DOHH2 (cell line): ENCODE results near the gene SLC39A5.

Experiments
- H3F3A ChIP-seq: fragments of 200-600 bp; sonication (generic), shearing (Covaris generic); 2 replicates; pipeline ENCODE4 v1.6.0; 2016; ENCODE audit warnings: antibody characterized with exemption, mild to moderate bottlenecking; ENCODE audit not compliant: control insufficient read depth, insufficient read depth
- H3K27ac ChIP-seq: fragments of 200-600 bp; sonication (generic); 2 replicates; pipeline ENCODE4 v1.5.1; 2014; ENCODE audit warnings: low read depth, mild to moderate bottlenecking, low read length, moderate library complexity
- H3K27me3 ChIP-seq: fragments of 200-600 bp; sonication (generic); 2 replicates; pipeline ENCODE4 v1.6.1; 2014; ENCODE audit warnings: mild to moderate bottlenecking, low read length, mixed read lengths; ENCODE audit not compliant: control insufficient read depth
- H3K36me3 ChIP-seq: fragments of 200-600 bp; sonication (generic); 2 replicates; pipeline ENCODE4 v1.6.1; 2014; ENCODE audit warnings: mild to moderate bottlenecking, low read length, moderate library complexity, mixed read lengths; ENCODE audit not compliant: control insufficient read depth
- H3K4me1 ChIP-seq: fragments of 200-600 bp; sonication (generic); 2 replicates; pipeline ENCODE4 v1.6.1; 2014; ENCODE audit warnings: mild to moderate bottlenecking, low read length, mixed read lengths; ENCODE audit not compliant: control insufficient read depth
- H3K4me2 ChIP-seq: fragments of 200-600 bp; sonication (generic); 2 replicates; pipeline ENCODE4 v1.6.0; 2014; ENCODE audit warnings: mild to moderate bottlenecking, low read length, moderate library complexity
- H3K4me3 ChIP-seq: fragments of 200-600 bp; sonication (generic); 2 replicates; pipeline ENCODE4 v1.5.1; 2014; ENCODE audit warnings: mild to moderate bottlenecking, low read length, mixed read lengths
- H3K79me2 ChIP-seq: fragments of 200-600 bp; sonication (generic); 2 replicates; pipeline ENCODE4 v1.6.1; 2014; ENCODE audit warnings: mild to moderate bottlenecking, low read length, mixed read lengths; ENCODE audit not compliant: control insufficient read depth
- H3K9me2 ChIP-seq: fragments of 200-600 bp; sonication (generic); replicated peaks from 2 replicates; pipeline ENCODE4 v1.6.1; 2014; ENCODE audit warnings: mild to moderate bottlenecking, low read length, mixed read lengths; ENCODE audit not compliant: control insufficient read depth
- H3K9me3 ChIP-seq: fragments of 200-600 bp; sonication (generic); 2 replicates; pipeline ENCODE4 v1.6.1; 2014; ENCODE audit warnings: antibody characterized with exemption, low read length, mixed read lengths; ENCODE audit not compliant: control insufficient read depth, insufficient read depth
- H4K20me1 ChIP-seq: fragments of 200-600 bp; sonication (generic); 2 replicates; pipeline ENCODE4 v1.6.0; 2014; ENCODE audit warnings: low read depth, mild to moderate bottlenecking, antibody characterized with exemption, low read length, moderate library complexity; ENCODE audit not compliant: control insufficient read depth, insufficient read depth
- EZH2phosphoT487 ChIP-seq: fragments of 200-600 bp; sonication (generic); IDR thresholded peaks from 2 replicates; pipeline ENCODE4 v1.6.1; 2017; ENCODE audit warnings: borderline replicate concordance, mild to moderate bottlenecking, antibody characterized with exemption, low read length, moderate library complexity, mixed read lengths
- TF ChIP-seq, protein P1 (sequence below): fragments of 200-600 bp; sonication (generic); IDR thresholded peaks from one replicate; pipeline ENCODE4 v1.5.1; 2014; ENCODE audit warnings: antibody characterized with exemption, mild to moderate bottlenecking, low read depth, low read length; ENCODE audit not compliant: poor library complexity, severe bottlenecking

SLC39A5 gene

DNA sequence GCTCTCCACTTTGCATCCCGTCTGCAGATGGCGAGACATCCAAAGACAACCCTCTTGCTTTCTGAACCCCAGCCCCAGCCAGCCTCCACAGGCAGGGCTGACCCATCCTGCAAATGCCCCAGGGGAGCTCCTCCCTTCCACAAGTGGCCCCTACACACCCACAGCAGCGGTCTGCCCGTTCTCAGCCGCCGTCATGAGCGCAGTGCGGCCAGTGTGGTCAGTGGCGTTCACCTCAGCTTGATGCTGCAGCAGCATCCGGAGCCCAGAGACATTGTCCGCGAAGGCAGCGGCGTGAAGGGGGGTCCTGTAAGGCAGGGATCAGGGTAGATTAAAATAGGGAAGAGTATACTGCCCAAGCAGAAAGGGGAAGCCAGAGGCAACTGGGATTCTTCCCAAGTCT is 14.6 kb downstream of the SLC39A5 start:
- no peaks in the 10 kb centered on the region for H3K79me2 ChIP-seq

DNA sequence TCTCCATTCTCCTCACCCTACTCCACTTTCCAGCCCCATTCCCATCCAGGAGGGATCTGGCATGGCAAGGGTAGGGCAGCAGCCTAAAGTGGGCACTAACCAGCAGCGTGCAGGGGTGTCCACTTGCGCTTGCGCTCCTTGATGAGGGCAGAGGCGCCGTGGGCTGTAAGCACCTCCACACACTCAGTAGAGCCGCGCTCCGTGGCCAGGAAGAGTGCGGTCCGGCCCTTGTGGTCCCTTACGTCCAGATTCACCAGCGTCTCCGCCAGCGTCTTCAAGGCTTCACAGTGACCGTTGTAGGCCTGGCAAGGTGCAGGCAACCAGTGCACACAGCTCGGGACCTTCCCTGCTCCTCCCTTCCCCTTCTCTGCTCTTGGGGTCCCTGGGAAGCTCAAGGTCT is 18.1 kb downstream of the SLC39A5 start:
- no peaks in the 10 kb centered on the region for H3K27me3 ChIP-seq
- H4K20me1 ChIP-seq = no peaks in the 10 kb centered on the region
- no peaks in the 10 kb centered on the region for H3K9me3 ChIP-seq
- no peak overlapping the region for H3K4me3 ChIP-seq
- H3F3A ChIP-seq = no peaks in the 10 kb centered on the region
- no peaks in the 10 kb centered on the region for H3K79me2 ChIP-seq
- no peaks in the 10 kb centered on the region for H3K9me2 ChIP-seq
- H3K36me3 ChIP-seq = peaks cover 65% of the 10 kb centered on the region
- H3K27ac ChIP-seq = no peak overlapping the region
- no peak for TF ChIP-seq EZH2phosphoT487
- TF ChIP-seq, protein P1, sequence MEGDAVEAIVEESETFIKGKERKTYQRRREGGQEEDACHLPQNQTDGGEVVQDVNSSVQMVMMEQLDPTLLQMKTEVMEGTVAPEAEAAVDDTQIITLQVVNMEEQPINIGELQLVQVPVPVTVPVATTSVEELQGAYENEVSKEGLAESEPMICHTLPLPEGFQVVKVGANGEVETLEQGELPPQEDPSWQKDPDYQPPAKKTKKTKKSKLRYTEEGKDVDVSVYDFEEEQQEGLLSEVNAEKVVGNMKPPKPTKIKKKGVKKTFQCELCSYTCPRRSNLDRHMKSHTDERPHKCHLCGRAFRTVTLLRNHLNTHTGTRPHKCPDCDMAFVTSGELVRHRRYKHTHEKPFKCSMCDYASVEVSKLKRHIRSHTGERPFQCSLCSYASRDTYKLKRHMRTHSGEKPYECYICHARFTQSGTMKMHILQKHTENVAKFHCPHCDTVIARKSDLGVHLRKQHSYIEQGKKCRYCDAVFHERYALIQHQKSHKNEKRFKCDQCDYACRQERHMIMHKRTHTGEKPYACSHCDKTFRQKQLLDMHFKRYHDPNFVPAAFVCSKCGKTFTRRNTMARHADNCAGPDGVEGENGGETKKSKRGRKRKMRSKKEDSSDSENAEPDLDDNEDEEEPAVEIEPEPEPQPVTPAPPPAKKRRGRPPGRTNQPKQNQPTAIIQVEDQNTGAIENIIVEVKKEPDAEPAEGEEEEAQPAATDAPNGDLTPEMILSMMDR = no peak
- peaks cover 8% of the 10 kb centered on the region for H3K4me1 ChIP-seq
- H3K4me2 ChIP-seq = no peak overlapping the region

More for the DNA sequence above, 14.6 kb downstream of the SLC39A5 start:
- no peaks in the 10 kb centered on the region for H3K9me2 ChIP-seq
- H3K4me1 ChIP-seq = peaks cover 17% of the 10 kb centered on the region
- H3F3A ChIP-seq = no peaks in the 10 kb centered on the region
- no peaks in the 10 kb centered on the region for H3K27me3 ChIP-seq
- no peaks in the 10 kb centered on the region for H4K20me1 ChIP-seq
- H3K9me3 ChIP-seq = no peaks in the 10 kb centered on the region
- H3K4me3 ChIP-seq = no peak overlapping the region
- H3K4me2 ChIP-seq = no peak overlapping the region
- peaks cover 72% of the 10 kb centered on the region for H3K36me3 ChIP-seq
- H3K27ac ChIP-seq = no peak overlapping the region
- TF ChIP-seq, protein P1 = no peak
- no peak for TF ChIP-seq EZH2phosphoT487

DNA sequence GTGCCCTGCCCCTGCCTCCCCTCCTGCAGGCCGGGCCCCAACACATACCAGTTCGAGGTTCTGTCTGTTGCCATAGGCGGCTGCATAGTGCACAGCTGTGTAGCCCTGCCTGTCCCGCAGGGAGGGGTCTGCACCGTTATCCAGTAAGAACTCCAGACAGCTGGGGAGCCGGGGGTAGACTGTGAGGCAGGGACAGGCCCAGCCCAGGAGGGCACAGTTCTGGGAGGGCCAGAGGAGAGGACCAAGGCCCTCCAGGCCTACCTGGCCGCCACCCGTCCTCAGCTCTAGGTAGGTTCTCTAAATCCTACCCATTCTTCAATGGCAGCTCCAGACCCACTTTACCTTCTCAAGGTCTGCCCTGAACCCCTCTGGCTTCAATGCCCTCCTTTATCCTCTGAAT is 18.9 kb downstream of the SLC39A5 start:
- Histone ChIP-seq H4K20me1 (no peaks in the 10 kb centered on the region), H3K36me3 (peaks cover 65% of the 10 kb centered on the region), H3K9me2 (no peaks in the 10 kb centered on the region), H3K4me2 (no peak overlapping the region), H3K4me3 (no peak overlapping the region), H3K27ac (no peak overlapping the region), H3K79me2 (no peaks in the 10 kb centered on the region), H3K9me3 (no peaks in the 10 kb centered on the region), H3K4me1 (no peaks in the 10 kb centered on the region; the same call in 1 of the 2 replicates), H3K27me3 (no peaks in the 10 kb centered on the region), H3F3A (no peaks in the 10 kb centered on the region)
- no peak for TF ChIP-seq EZH2phosphoT487
- TF ChIP-seq, protein P1 = no peak

DNA sequence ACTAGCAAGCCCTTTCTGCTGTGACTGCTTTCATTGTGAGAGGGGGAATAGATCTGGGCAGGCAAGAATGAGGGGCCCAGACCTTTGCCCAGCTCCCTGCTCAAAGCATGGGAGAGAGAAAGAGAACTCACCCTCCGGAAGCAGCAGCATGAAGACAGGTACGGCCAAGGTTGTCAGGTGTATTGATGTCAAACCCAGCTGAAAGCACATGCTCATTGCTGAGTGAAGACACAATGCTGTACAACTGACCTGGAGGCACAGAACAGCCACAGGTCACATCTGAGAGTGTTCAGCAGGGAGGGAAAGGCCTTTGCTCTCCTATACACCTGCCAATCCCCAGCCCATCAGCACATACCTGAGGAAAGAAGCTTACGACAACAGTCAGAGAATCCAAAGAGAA is 22.8 kb downstream of the SLC39A5 start:
- peaks cover 73% of the 10 kb centered on the region for H3K36me3 ChIP-seq

More for the DNA sequence above, 22.8 kb downstream of the SLC39A5 start:
- Histone ChIP-seq H3K4me2 (no peak overlapping the region), H4K20me1 (no peaks in the 10 kb centered on the region), H3K27ac (no peak overlapping the region), H3K79me2 (peaks cover 17% of the 10 kb centered on the region), H3K4me1 (peaks cover 13% of the 10 kb centered on the region), H3K9me3 (no peaks in the 10 kb centered on the region), H3K9me2 (no peaks in the 10 kb centered on the region), H3F3A (no peaks in the 10 kb centered on the region), H3K4me3 (no peak overlapping the region), H3K27me3 (no peaks in the 10 kb centered on the region)
- TF ChIP-seq EZH2phosphoT487 = no peak
- TF ChIP-seq, protein P1 = no peak
